ENCODE data around the gene CHMP2A. TPM values are rescaled to one million over a fixed set of nuclear protein-coding genes. Genes with fewer than 3 reads are reported as not detected.

CHMP2A gene
- total and polyA plus RNA-seq, 2 of the 4 experiments (the other 2 are of a cell fraction): 105 to 183 TPM

- TF ChIP-seq CTCF (conservative IDR thresholded peaks at IDR 0.05; ENCODE audit: low read depth, low read length) (no peak), MAFK (IDR thresholded peaks at IDR 0.05; ENCODE audit: low read depth, low read length) (no peak), CHD1 (IDR thresholded peaks at IDR 0.05; ENCODE audit: low read depth, low read length) (no peak), RAD21 (IDR thresholded peaks at IDR 0.05; ENCODE audit: low read length) (no peak)
Observed at GRCh38 chr19:58544591-58545285, 10.2 kb downstream of the CHMP2A start (continued).
